ENCODE measurements around the gene RABL6.

The RABL6 gene

DNA sequence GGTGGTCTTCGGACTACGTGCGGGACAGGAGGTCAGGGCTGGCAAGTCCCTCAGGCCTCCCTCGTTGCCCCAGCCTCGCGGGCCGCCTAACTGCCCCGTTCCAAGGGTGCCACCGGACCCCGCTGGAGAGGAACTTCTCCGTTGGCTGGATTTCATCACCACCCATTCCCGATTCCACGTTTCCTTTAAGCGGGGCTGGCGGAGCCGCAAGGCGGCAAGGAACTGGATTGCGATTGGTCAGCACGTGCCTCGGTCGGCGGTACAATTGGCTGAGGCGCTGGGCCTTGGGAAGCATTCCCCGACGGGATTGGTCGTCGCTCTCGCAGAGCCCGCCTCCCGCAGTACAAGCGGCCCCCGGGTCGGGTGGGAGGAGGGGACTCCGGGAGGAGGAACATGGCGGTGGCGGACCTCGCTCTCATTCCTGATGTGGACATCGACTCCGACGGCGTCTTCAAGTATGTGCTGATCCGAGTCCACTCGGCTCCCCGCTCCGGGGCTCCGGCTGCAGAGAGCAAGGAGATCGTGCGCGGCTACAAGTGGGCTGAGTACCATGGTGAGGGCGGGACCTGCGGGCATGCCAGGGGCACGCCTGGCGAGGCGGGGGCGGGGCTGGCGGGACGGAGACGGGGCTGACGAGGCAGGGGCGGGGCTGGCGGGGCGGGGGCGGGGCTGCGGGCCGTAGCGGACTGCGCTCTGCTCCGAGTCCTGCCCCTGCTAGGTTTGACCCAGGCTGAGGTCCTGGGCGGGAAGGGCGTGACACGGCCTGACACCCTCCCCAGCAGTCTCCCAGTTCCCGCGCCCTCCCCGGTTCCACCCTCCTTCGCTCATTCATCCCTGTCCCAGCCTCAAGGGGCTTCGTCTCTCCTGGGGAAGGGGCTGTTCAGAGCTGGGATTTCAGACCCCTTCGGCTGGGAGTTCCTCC, 41.6 kb downstream of the RABL6 start, which contains the start of gene PHPT1:
Gene PHPT1 (plus strand): TSS at position 372 of the 922 bp plus-strand sequence. CDS start 22 bp downstream, at position 394.
- peak; percentile 95 for DNase-seq

DNA sequence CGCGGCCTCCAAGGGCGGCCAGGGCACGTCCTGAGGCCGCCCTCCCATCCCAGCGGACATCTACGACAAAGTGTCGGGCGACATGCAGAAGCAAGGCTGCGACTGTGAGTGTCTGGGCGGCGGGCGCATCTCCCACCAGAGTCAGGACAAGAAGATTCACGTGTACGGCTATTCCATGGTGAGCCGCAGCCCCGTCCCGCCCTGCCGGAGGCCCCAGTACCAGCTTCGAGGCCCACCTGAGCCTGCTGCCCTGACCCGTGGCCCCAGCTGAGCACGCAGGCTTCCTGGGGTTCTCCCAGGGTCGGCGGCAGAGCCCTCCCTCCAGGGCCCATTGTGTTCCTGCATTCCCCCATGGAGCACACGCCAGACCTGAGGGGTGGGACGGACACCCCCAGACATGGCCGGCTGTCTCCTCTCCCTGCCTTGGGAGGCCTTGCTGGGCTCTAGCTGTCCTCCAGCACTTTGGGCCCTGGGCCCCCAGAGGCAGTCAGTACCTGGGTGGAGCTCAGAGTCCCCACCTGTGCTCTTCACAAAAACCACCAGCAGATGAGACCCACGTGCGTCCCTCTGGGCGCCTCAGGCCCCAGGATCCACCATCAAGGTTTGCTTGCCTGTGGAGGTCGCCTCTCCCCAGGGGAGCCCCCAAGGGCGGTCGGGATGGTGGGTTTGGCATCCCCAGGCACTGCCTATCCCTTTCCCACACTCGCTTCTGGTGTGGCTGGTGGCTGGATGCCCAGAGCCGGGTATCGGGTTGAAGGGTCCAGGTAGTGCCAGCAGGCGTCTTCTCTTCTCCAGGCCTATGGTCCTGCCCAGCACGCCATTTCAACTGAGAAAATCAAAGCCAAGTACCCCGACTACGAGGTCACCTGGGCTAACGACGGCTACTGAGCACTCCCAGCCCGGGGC, 42.5 kb downstream of the RABL6 start:
- DNase-seq: no peak

GRCh38 chr9:136850866-136851775, 43.4 kb downstream of the RABL6 start:
- DNase-seq: no peak

GRCh38 chr9:136851941-136852663, 44.4 kb downstream of the RABL6 start, which contains the start of gene MAMDC4:
Gene MAMDC4, plus strand, starts transcription at chr9:136852346. Its CDS starts 71 bp downstream, at chr9:136852417.
- no peak for DNase-seq

DNA sequence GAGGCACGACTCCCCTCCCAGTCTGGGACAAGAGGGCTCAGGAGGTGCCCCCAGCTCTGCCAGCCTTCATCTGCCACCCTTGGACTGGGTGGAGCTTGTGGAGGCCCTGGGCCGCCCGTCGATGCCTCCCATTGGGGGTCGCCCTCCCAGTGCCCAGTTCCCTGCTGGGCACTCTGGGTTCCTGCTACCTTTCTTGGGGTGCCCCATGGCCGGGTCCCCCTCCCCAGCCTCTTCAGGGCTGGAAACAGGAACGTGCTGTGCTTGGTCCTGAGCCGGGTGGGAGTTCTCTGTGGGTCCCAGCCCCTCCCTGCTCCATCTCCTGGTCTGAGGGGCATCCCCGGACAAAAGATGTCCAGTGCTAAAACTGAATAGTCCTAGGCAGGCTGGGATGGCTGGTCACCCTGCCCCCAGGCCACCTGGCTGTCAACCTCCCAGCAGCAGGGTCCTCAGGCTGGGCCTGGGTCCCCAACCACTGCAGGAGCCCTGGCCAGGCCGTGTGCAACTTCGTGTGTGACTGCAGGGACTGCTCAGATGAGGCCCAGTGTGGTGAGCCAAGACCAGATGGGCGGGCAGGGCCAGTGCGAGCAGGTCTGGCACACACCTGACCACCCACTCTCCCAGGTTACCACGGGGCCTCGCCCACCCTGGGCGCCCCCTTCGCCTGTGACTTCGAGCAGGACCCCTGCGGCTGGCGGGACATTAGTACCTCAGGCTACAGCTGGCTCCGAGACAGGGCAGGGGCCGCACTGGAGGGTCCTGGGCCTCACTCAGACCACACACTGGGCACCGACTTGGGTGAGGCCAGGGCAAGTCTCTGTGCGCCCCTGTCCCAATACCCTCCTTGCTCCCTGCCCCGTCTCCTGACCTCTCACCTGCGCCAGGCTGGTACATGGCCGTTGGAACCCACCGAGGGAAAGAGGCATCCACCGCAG, 45.2 kb downstream of the RABL6 start:
- no peak for DNase-seq

GRCh38 chr9:136853596-136854112, 45.9 kb downstream of the RABL6 start:
- DNase-seq: no peak

DNA sequence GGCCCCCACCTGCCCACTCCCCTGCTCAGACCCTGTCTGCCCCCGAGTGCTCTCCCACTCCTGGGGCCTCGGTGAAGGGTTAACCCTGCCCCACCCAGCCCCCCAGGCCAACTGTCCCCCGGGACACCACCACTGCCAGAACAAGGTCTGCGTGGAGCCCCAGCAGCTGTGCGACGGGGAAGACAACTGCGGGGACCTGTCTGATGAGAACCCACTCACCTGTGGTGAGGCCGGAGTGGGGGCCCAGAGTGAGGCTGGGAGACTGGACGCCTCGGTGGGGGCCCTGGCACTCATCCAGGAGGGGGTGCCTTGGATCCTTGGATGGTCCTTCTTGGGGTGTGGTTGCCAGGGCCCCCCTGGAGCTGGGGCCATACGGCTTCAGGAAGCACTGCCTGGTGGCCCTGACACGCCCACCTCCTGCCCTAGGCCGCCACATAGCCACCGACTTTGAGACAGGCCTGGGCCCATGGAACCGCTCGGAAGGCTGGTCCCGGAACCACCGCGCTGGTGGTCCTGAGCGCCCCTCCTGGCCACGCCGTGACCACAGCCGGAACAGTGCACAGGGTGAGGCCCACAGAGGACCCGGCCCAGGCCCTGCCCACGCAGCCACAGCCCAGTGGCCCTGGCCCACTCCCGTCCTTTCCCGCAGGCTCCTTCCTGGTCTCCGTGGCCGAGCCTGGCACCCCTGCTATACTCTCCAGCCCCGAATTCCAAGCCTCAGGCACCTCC, 46.5 kb downstream of the RABL6 start:
- no peak for DNase-seq

DNA sequence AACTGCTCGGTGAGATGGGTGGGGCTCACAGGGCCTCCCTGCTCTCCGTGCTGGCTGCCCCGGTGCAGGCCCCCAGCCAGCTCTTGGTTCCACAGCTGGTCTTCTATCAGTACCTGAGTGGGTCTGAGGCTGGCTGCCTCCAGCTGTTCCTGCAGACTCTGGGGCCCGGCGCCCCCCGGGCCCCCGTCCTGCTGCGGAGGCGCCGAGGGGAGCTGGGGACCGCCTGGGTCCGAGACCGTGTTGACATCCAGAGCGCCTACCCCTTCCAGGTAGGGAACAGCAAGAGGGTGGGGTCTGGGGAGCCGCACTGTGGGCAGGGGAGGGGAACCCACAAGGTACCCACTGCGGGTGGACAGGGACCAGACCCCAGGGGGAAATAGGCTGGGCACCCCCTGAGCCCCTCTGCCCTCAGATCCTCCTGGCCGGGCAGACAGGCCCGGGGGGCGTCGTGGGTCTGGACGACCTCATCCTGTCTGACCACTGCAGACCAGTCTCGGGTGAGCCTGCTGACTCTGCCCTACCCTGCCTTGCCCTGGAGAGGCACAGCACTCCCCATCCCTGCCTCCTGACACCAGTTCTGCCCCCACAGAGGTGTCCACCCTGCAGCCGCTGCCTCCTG, 47.2 kb downstream of the RABL6 start:
- no peak for DNase-seq

GRCh38 chr9:136855461-136856078, 47.8 kb downstream of the RABL6 start:
- no peak for DNase-seq

- DNase-seq: no peak
Measured at GRCh38 chr9:136856079-136856476, 48.3 kb downstream of the RABL6 start.

GRCh38 chr9:136856541-136857141, 48.9 kb downstream of the RABL6 start:
- DNase-seq: no peak

GRCh38 chr9:136857166-136857565, 49.4 kb downstream of the RABL6 start:
- no peak for DNase-seq

GRCh38 chr9:136857581-136858412, 50.0 kb downstream of the RABL6 start:
- no peak for DNase-seq

GRCh38 chr9:136858452-136858843, 50.7 kb downstream of the RABL6 start:
- no peak for DNase-seq

GRCh38 chr9:136858844-136859757, 51.4 kb downstream of the RABL6 start:
- DNase-seq: no peak

GRCh38 chr9:136860529-136860928, 52.8 kb downstream of the RABL6 start:
- no peak for DNase-seq
